HG02759 (cell line): ENCODE measurements around the gene IFT57.
A peak's percentile ranks its signal among the peaks of the same experiment; 100 is the strongest.
"Not testable (repeated sequence)": the region's sequence is repeated elsewhere in the genome, so short reads cannot be mapped to it uniquely, and the experiment has no call there.

ENCODE experiments used
- ATAC-seq: cut with Tn5 transposase; IDR thresholded peaks from one replicate; pipeline ENCODE4 v1.9.1; 2021; ENCODE audit warnings: mild to moderate bottlenecking, moderate library complexity; ENCODE audit not compliant: unreplicated experiment

IFT57 gene

GRCh38 chr3:108171106-108171505 is 51.1 kb downstream of the IFT57 start:
- no peak for ATAC-seq

- ATAC-seq: no peak
Measured at GRCh38 chr3:108164391-108164790, 57.8 kb downstream of the IFT57 start.

GRCh38 chr3:108159865-108160264 is 62.4 kb downstream of the IFT57 start:
- ATAC-seq: no peak

GRCh38 chr3:108159105-108159504 is 63.1 kb downstream of the IFT57 start:
- ATAC-seq: no peak

- ATAC-seq: no peak
Measured at GRCh38 chr3:108158251-108158650, 64.0 kb downstream of the IFT57 start.

GRCh38 chr3:108157273-108157672 is 65.0 kb downstream of the IFT57 start:
- no peak for ATAC-seq

GRCh38 chr3:108156312-108156853 is 65.8 kb downstream of the IFT57 start:
- ATAC-seq: no peak

- ATAC-seq: not testable (repeated sequence)
Measured at GRCh38 chr3:108155642-108156041, 66.6 kb downstream of the IFT57 start.

- ATAC-seq: peak; percentile 81
Measured at GRCh38 chr3:108153451-108153981, 68.7 kb downstream of the IFT57 start.

GRCh38 chr3:108152274-108152673 is 70.0 kb downstream of the IFT57 start:
- no peak for ATAC-seq

GRCh38 chr3:108150200-108150599 is 72.0 kb downstream of the IFT57 start:
- ATAC-seq: no peak

- ATAC-seq: no peak
Measured at GRCh38 chr3:108146139-108146538, 76.1 kb downstream of the IFT57 start.

GRCh38 chr3:108145578-108145977 is 76.6 kb downstream of the IFT57 start:
- no peak for ATAC-seq

- no peak for ATAC-seq
Measured at GRCh38 chr3:108137460-108137814, 84.8 kb downstream of the IFT57 start.

GRCh38 chr3:108136561-108137459 is 85.4 kb downstream of the IFT57 start:
- ATAC-seq: no peak

GRCh38 chr3:108134555-108134880 is 87.7 kb downstream of the IFT57 start:
- peak; percentile 48 for ATAC-seq

- ATAC-seq: peak; percentile 37
Measured at GRCh38 chr3:108133858-108134554, 88.2 kb downstream of the IFT57 start.

- ATAC-seq: no peak
Measured at GRCh38 chr3:108133048-108133369, 89.2 kb downstream of the IFT57 start.

- no peak for ATAC-seq
Measured at GRCh38 chr3:108131475-108132134, 90.6 kb downstream of the IFT57 start.

- ATAC-seq: no peak
Measured at GRCh38 chr3:108130701-108131474, 91.3 kb downstream of the IFT57 start.

- no peak for ATAC-seq
Measured at GRCh38 chr3:108130236-108130635, 92.0 kb downstream of the IFT57 start.
